NT2/D1 (cell line): Measurements from ENCODE around the gene CLTA.

Source experiments
- SUZ12 ChIP-seq: IDR thresholded peaks from 2 replicates; pipeline ENCODE4 v1.6.1; 2011; ENCODE audit not compliant: insufficient read length, insufficient read depth; ENCODE audit errors: extremely low read depth
- YY1 ChIP-seq: IDR thresholded peaks from 2 replicates; pipeline ENCODE4 v1.6.1; 2011; ENCODE audit not compliant: insufficient read length, insufficient read depth
- ZNF274 ChIP-seq: IDR thresholded peaks from 2 replicates; pipeline ENCODE4 v1.6.1; 2011; ENCODE audit warnings: mild to moderate bottlenecking, low read depth, low read length

DNA sequence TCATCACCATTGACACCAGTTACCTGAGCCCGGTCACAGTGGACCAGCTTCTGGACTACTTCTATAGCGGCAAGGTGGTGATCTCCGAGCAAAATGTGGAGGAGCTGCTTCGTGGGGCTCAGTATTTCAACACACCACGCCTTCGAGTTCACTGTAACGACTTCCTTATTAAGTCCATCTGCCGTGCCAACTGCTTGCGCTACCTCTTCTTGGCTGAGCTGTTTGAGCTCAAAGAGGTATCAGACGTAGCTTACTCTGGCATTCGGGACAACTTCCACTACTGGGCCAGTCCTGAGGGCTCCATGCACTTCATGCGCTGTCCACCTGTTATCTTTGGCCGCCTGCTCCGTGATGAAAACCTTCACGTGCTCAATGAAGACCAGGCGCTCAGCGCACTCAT lies 21.0 kb upstream of the CLTA start:
- TF ChIP-seq ZNF274 = no peak
- TF ChIP-seq YY1 = no peak
- TF ChIP-seq SUZ12 = no peak
